ENCODE measurements around the gene TSPAN16. TPM values are rescaled to one million over a fixed set of nuclear protein-coding genes. Genes with fewer than 3 reads are reported as not detected.

The TSPAN16 gene
- total RNA-seq, 1 experiment from 2014 or later, result not detected

- Histone ChIP-seq H4K5ac (ENCODE audit: insufficient read length, low read depth, low read length) (no peak overlapping the region), H3K23me2 (ENCODE audit: insufficient read length, low read depth, low read length, poor library complexity, severe bottlenecking) (peaks cover under 1% of the 10 kb centered on the region), H3K4ac (ENCODE audit: low read depth, low read length) (no peak overlapping the region), H2BK15ac (ENCODE audit: low read depth, low read length) (no peak overlapping the region), H3K79me2 (ENCODE audit: insufficient read depth, low read length) (no peaks in the 10 kb centered on the region), H3K56ac (ENCODE audit: insufficient read length, low read depth, low read length) (no peak overlapping the region), H2BK12ac (ENCODE audit: insufficient read length, low read depth, low read length) (no peak overlapping the region), H2BK20ac (ENCODE audit: low read depth, low read length, poor library complexity, severe bottlenecking) (no peak overlapping the region), H3K23ac (ENCODE audit: insufficient read length, low read depth, low read length) (no peak overlapping the region), H4K91ac (ENCODE audit: insufficient read length, low read depth, low read length) (no peak overlapping the region), H2AFZ (ENCODE audit: low read length) (no peak overlapping the region), H2BK120ac (ENCODE audit: low read depth, low read length, poor library complexity, severe bottlenecking) (no peak overlapping the region), H3K4me2 (ENCODE audit: insufficient read depth, insufficient read length, low read length) (peak overlapping the region; percentile 4), H3K27ac (ENCODE audit: insufficient read length, low read depth, low read length) (no peak overlapping the region), H3K27me3 (ENCODE audit: insufficient read depth, low read length) (no peaks in the 10 kb centered on the region; the same call in 1 of the 2 replicates), H3K4me1 (ENCODE audit: insufficient read depth, low read length) (peaks cover 2% of the 10 kb centered on the region; the same call in 1 of the 2 replicates), H3K79me1 (ENCODE audit: insufficient read depth, low read depth, low read length, poor library complexity, severe bottlenecking) (no peaks in the 10 kb centered on the region), H3K18ac (ENCODE audit: insufficient read length, low read depth, low read length) (no peak overlapping the region), H4K8ac (replicated peaks; ENCODE audit: insufficient read length, low read depth, low read length) (no peak overlapping the region), H2AK5ac (ENCODE audit: insufficient read length, low read length) (no peak overlapping the region), H3K9me3 (ENCODE audit: control insufficient read depth, low read depth, low read length) (no peaks in the 10 kb centered on the region), H3T11ph (ENCODE audit: low read length) (no peak overlapping the region), H4K20me1 (ENCODE audit: control insufficient read depth, insufficient read depth, insufficient read length) (no peaks in the 10 kb centered on the region), H3K14ac (ENCODE audit: insufficient read depth, low read length) (no peak overlapping the region), H3K9ac (ENCODE audit: extremely low read depth, insufficient read length, low read length) (no peak overlapping the region), H2BK5ac (ENCODE audit: insufficient read length, low read length) (no peak overlapping the region)
- Mint-ChIP-seq H3K9me3 (no peaks in the 10 kb centered on the region), H3K27ac (no peak overlapping the region), H3K27me3 (ENCODE audit: low read depth) (peaks cover 68% of the 10 kb centered on the region), H3K36me3 (ENCODE audit: insufficient read depth in 1 of 3, low read depth in 3 of 3) (no peaks in the 10 kb centered on the region; a peak in 1 of 7 replicates), H3K4me3 (peak overlapping the region; percentile 47 to 80), H3K4me1 (peaks cover 9 to 33% of the 10 kb centered on the region in 2 experiments)
- TF ChIP-seq, protein P1, sequence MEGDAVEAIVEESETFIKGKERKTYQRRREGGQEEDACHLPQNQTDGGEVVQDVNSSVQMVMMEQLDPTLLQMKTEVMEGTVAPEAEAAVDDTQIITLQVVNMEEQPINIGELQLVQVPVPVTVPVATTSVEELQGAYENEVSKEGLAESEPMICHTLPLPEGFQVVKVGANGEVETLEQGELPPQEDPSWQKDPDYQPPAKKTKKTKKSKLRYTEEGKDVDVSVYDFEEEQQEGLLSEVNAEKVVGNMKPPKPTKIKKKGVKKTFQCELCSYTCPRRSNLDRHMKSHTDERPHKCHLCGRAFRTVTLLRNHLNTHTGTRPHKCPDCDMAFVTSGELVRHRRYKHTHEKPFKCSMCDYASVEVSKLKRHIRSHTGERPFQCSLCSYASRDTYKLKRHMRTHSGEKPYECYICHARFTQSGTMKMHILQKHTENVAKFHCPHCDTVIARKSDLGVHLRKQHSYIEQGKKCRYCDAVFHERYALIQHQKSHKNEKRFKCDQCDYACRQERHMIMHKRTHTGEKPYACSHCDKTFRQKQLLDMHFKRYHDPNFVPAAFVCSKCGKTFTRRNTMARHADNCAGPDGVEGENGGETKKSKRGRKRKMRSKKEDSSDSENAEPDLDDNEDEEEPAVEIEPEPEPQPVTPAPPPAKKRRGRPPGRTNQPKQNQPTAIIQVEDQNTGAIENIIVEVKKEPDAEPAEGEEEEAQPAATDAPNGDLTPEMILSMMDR (conservative IDR thresholded peaks at IDR 0.05), result no peak
- DNase-seq, result no peak
- WGBS (ENCODE audit: extremely low coverage, insufficient read length, low lambda C conversion rate), result no CpG with 5 or more reads among the region's 6 CpGs
Measured at GRCh38 chr19:11356074-11356397, 60.1 kb downstream of the TSPAN16 start.

All from H9 (cell line).